ENCODE data around the gene UNC50.

DNA sequence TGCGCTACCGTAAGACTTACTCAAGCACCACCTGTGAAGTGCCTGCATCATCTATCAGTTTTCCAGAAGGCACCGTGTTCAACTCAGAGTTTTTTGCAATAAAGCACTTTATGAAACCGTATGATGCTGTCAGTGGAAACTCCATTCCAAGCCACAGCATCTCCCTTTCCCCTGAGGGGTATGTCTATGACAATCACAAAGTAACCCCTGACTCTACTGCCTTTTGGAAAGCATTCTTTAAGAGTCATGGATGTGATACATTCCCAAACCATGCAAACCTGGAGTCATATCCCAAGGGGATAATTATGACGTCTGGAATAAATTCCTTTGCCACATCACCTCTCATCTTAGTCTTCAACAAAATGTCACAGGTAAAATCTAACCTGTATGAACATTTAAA, 39.2 kb downstream of the UNC50 start:
- TF ChIP-seq, protein P1, sequence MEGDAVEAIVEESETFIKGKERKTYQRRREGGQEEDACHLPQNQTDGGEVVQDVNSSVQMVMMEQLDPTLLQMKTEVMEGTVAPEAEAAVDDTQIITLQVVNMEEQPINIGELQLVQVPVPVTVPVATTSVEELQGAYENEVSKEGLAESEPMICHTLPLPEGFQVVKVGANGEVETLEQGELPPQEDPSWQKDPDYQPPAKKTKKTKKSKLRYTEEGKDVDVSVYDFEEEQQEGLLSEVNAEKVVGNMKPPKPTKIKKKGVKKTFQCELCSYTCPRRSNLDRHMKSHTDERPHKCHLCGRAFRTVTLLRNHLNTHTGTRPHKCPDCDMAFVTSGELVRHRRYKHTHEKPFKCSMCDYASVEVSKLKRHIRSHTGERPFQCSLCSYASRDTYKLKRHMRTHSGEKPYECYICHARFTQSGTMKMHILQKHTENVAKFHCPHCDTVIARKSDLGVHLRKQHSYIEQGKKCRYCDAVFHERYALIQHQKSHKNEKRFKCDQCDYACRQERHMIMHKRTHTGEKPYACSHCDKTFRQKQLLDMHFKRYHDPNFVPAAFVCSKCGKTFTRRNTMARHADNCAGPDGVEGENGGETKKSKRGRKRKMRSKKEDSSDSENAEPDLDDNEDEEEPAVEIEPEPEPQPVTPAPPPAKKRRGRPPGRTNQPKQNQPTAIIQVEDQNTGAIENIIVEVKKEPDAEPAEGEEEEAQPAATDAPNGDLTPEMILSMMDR (IDR thresholded peaks at IDR 0.05) = no peak
- TF ChIP-seq POLR2A (IDR thresholded peaks at IDR 0.05) = no peak
- no peak for TF ChIP-seq EP300 (IDR thresholded peaks at IDR 0.05)

Data from stomach (tissue), 4 donors.